Smooth muscle cell (in vitro differentiated cells): Measurements from ENCODE around the gene POLR3A. TPM values are rescaled to one million over a fixed set of nuclear protein-coding genes. Genes with fewer than 3 reads are reported as not detected.

Source experiments
- DNase-seq: peaks from one replicate; lab custom pipeline; 2025; ENCODE audit not compliant: unreplicated experiment; lab: John Stamatoyannopoulos, UW
- H2AFZ ChIP-seq: fragments of 200-600 bp; sonication (generic); 2 replicates; pipeline ENCODE4 v1.6.0; 2016; ENCODE audit warnings: antibody characterized with exemption, low read depth, mild to moderate bottlenecking
- H3F3A ChIP-seq: fragments of 200-600 bp; sonication (generic); 2 replicates; pipeline ENCODE4 v1.6.0; 2017; ENCODE audit warnings: antibody characterized with exemption, low read depth
- H3K27ac ChIP-seq: fragments of 200-600 bp; sonication (generic); 2 replicates; pipeline ENCODE4 v1.5.1; 2016; ENCODE audit warnings: low read depth, mild to moderate bottlenecking
- H3K27me3 ChIP-seq: fragments of 200-600 bp; sonication (generic); 2 replicates; pipeline ENCODE4 v1.6.1; 2016; ENCODE audit warnings: low read depth, mild to moderate bottlenecking
- H3K36me3 ChIP-seq: fragments of 200-600 bp; sonication (generic); 2 replicates; pipeline ENCODE4 v1.5.1; 2016; ENCODE audit warnings: low read depth
- H3K4me1 ChIP-seq: fragments of 200-600 bp; sonication (generic); 2 replicates; pipeline ENCODE4 v1.5.1; 2016; ENCODE audit warnings: low read depth
- H3K4me2 ChIP-seq: fragments of 200-600 bp; sonication (generic); 2 replicates; pipeline ENCODE4 v1.6.0; 2016; ENCODE audit warnings: mild to moderate bottlenecking
- H3K4me3 ChIP-seq: fragments of 200-600 bp; sonication (generic); 2 replicates; pipeline ENCODE4 v1.5.1; 2016; ENCODE audit warnings: mild to moderate bottlenecking
- H3K79me2 ChIP-seq: fragments of 200-600 bp; sonication (generic); 2 replicates; pipeline ENCODE4 v1.6.0; 2016; ENCODE audit warnings: low read depth, mild to moderate bottlenecking
- H3K9ac ChIP-seq: fragments of 200-600 bp; sonication (generic); 2 replicates; pipeline ENCODE4 v1.6.0; 2016; ENCODE audit warnings: low read depth
- H3K9me3 ChIP-seq: fragments of 200-600 bp; sonication (generic); replicated peaks from 2 replicates; pipeline ENCODE4 v1.5.1; 2016; ENCODE audit warnings: low read depth
- H4K20me1 ChIP-seq: fragments of 200-600 bp; sonication (generic); 2 replicates; pipeline ENCODE4 v1.6.0; 2016; ENCODE audit warnings: low read depth
- CTCF ChIP-seq: fragments of 200-600 bp; sonication (generic); IDR thresholded peaks from 2 replicates; pipeline ENCODE4 v1.5.1; 2017; ENCODE audit warnings: borderline replicate concordance, mild to moderate bottlenecking, antibody characterized with exemption; ENCODE audit not compliant: insufficient read depth, poor library complexity, severe bottlenecking
- WGBS: methylation state at CpG from one replicate; pipeline ENCODE4 v1.1.7; 2016; ENCODE audit warnings: low lambda C conversion rate; 5-methylcytosine and 5-hydroxymethylcytosine counted together
- polyA plus RNA-seq: library from polyadenylated mRNA; unstranded; fragments of >200 nt; fragmentation: Nextera tagmentation; extraction: Ambion mirVana; gene quantifications from 2 replicates; pipeline ENCODE4 v1.2.1, GENCODE V29; 2016
- total RNA-seq: library from RNA; depleted of rRNA; stranded (reverse); fragments of >200 nt; gene quantifications from 2 replicates; pipeline ENCODE4 v1.2.3, GENCODE V29; 2014

The POLR3A gene
- total and polyA plus RNA-seq, 2 experiments from 2014 or later: 13.8 to 14.9 TPM

DNA sequence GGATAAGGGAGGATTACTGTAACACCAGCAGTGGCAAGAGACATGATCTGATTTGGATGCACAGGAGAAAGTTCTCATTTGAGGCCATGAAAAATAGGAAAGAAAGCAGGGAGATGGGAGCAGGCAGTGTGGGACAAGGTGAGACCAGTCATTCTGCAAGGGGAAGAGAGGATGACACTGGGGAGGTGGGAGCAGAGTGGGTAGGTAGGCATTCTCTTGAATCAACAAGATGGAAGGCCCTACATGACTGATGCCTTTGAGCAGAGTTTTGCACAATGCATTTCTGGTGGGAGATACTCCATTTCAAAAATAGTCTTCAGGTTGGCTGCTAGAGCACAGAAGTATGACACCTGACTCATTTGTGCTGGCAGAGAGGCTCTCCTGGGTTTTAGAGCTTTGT lies 14.9 kb upstream of the POLR3A start:
- peaks cover 5% of the 10 kb centered on the region for H3K4me1 ChIP-seq
- TF ChIP-seq CTCF: no peak
- H3K36me3 ChIP-seq: peaks cover 11% of the 10 kb centered on the region
- H3K79me2 ChIP-seq: no peaks in the 10 kb centered on the region
- no peak overlapping the region for H3K27ac ChIP-seq
- peaks cover 49% of the 10 kb centered on the region for H4K20me1 ChIP-seq
- H3K4me3 ChIP-seq: no peak overlapping the region
- no peaks in the 10 kb centered on the region for H3K9me3 ChIP-seq
- H3K27me3 ChIP-seq: no peaks in the 10 kb centered on the region
- DNase-seq: no peak
- H2AFZ ChIP-seq: no peak overlapping the region
- no peak overlapping the region for H3K4me2 ChIP-seq
- no peak overlapping the region for H3K9ac ChIP-seq
- peaks cover 26% of the 10 kb centered on the region for H3F3A ChIP-seq

- Histone ChIP-seq H3K4me1 (peaks cover 3% of the 10 kb centered on the region), H3K36me3 (peaks cover 13% of the 10 kb centered on the region), H2AFZ (no peak overlapping the region), H3K4me3 (no peak overlapping the region), H4K20me1 (peaks cover 64% of the 10 kb centered on the region), H3K27me3 (no peaks in the 10 kb centered on the region), H3K27ac (no peak overlapping the region), H3K79me2 (peaks cover 8% of the 10 kb centered on the region), H3F3A (peaks cover 31% of the 10 kb centered on the region), H3K4me2 (no peak overlapping the region), H3K9me3 (no peaks in the 10 kb centered on the region), H3K9ac (no peak overlapping the region)
- TF ChIP-seq CTCF: no peak
- WGBS: 99% methylated on average over 6 of the region's 6 CpGs
- DNase-seq: no peak
Observed at GRCh38 chr10:78042752-78043104, 13.4 kb upstream of the POLR3A start.

- no peaks in the 10 kb centered on the region for H3K27me3 ChIP-seq
- H3K9ac ChIP-seq: no peak overlapping the region
- no peaks in the 10 kb centered on the region for H3K9me3 ChIP-seq
- H3K36me3 ChIP-seq: peaks cover 13% of the 10 kb centered on the region
- H3K79me2 ChIP-seq: peaks cover 13% of the 10 kb centered on the region
- H3F3A ChIP-seq: peaks cover 31% of the 10 kb centered on the region
- peaks cover 69% of the 10 kb centered on the region for H4K20me1 ChIP-seq
- H2AFZ ChIP-seq: no peak overlapping the region
- DNase-seq: no peak
- H3K4me3 ChIP-seq: no peak overlapping the region
- no peak overlapping the region for H3K27ac ChIP-seq
- WGBS: 98% methylated on average over 2 of the region's 2 CpGs
- no peak overlapping the region for H3K4me2 ChIP-seq
- no peak for TF ChIP-seq CTCF
- H3K4me1 ChIP-seq: no peaks in the 10 kb centered on the region
Observed at GRCh38 chr10:78042058-78042751, 12.9 kb upstream of the POLR3A start.
